GM21526 (cell line): Measurements from ENCODE around the gene CHST11.

Experiments
- ATAC-seq: cut with Tn5 transposase; IDR thresholded peaks from one replicate; pipeline ENCODE4 v1.9.1; 2021; ENCODE audit warnings: moderate library complexity; ENCODE audit not compliant: unreplicated experiment, low FRiP score

Gene CHST11

GRCh38 chr12:104427547-104427938 is 29.2 kb upstream of the CHST11 start:
- no peak for ATAC-seq

GRCh38 chr12:104433061-104433460 is 23.7 kb upstream of the CHST11 start:
- no peak for ATAC-seq

- ATAC-seq: no peak
These were observed 22.6 kb upstream of the CHST11 start for GRCh38 chr12:104434129-104434528.

GRCh38 chr12:104435175-104435574 is 21.6 kb upstream of the CHST11 start:
- ATAC-seq: no peak

GRCh38 chr12:104435765-104436164 is 21.0 kb upstream of the CHST11 start:
- no peak for ATAC-seq

- ATAC-seq: no peak
These were observed 20.0 kb upstream of the CHST11 start for GRCh38 chr12:104436790-104437189.

GRCh38 chr12:104438134-104438533 is 18.6 kb upstream of the CHST11 start:
- ATAC-seq: no peak

GRCh38 chr12:104439137-104439536 is 17.6 kb upstream of the CHST11 start:
- ATAC-seq: no peak

GRCh38 chr12:104443008-104443407 is 13.7 kb upstream of the CHST11 start:
- ATAC-seq: no peak

- ATAC-seq: no peak
These were observed 9.9 kb upstream of the CHST11 start for GRCh38 chr12:104446646-104447421.

- ATAC-seq: no peak
These were observed 8.7 kb upstream of the CHST11 start for GRCh38 chr12:104448031-104448430.

GRCh38 chr12:104448451-104448850 is 8.3 kb upstream of the CHST11 start:
- ATAC-seq: no peak

- no peak for ATAC-seq
These were observed 6.0 kb upstream of the CHST11 start for GRCh38 chr12:104450700-104451099.

GRCh38 chr12:104452087-104452486 is 4.7 kb upstream of the CHST11 start:
- no peak for ATAC-seq

GRCh38 chr12:104453133-104453532 is 3.6 kb upstream of the CHST11 start:
- ATAC-seq: no peak

GRCh38 chr12:104454997-104455396 is 1.8 kb upstream of the CHST11 start:
- ATAC-seq: no peak

GRCh38 chr12:104455578-104456416 is 951 bp upstream of the CHST11 start:
- no peak for ATAC-seq

- ATAC-seq: peak; percentile 21
These were observed 400 bp downstream of the CHST11 start for GRCh38 chr12:104456950-104457745.

- no peak for ATAC-seq
These were observed 1.3 kb downstream of the CHST11 start for GRCh38 chr12:104457746-104458693.
